AG09309 (cell line): ENCODE data around the gene TGM5.

ENCODE experiments used
- DNase-seq: peaks from one replicate; pipeline ENCODE4 v3.0.0-alpha.2; 2010; ENCODE audit warnings: low read depth
- H3K4me3 ChIP-seq: 2 replicates; pipeline ENCODE4 v1.5.1; 2011; ENCODE audit warnings: mild to moderate bottlenecking, low read depth, low read length, moderate library complexity; ENCODE audit not compliant: control insufficient read depth
- CTCF ChIP-seq: IDR thresholded peaks from 2 replicates; pipeline ENCODE4 v1.5.1; 2011; ENCODE audit warnings: mild to moderate bottlenecking, low read depth, low read length, inconsistent platforms; ENCODE audit not compliant: insufficient read depth, control insufficient read depth; ENCODE audit errors: missing control alignments

Gene TGM5

GRCh38 chr15:43283526-43283925 is 16.8 kb upstream of the TGM5 start:
- TF ChIP-seq CTCF: no peak
- DNase-seq: no peak
- H3K4me3 ChIP-seq: no peak overlapping the region

GRCh38 chr15:43281926-43282602 is 15.3 kb upstream of the TGM5 start:
- no peak for TF ChIP-seq CTCF
- no peak overlapping the region for H3K4me3 ChIP-seq
- DNase-seq: no peak

- DNase-seq: no peak
- no peak overlapping the region for H3K4me3 ChIP-seq
- no peak for TF ChIP-seq CTCF
Measured at GRCh38 chr15:43280996-43281395, 14.3 kb upstream of the TGM5 start.

GRCh38 chr15:43279496-43279895 is 12.8 kb upstream of the TGM5 start:
- no peak for TF ChIP-seq CTCF
- no peak overlapping the region for H3K4me3 ChIP-seq
- DNase-seq: no peak

GRCh38 chr15:43278869-43279268 is 12.1 kb upstream of the TGM5 start:
- DNase-seq: no peak
- no peak for TF ChIP-seq CTCF
- H3K4me3 ChIP-seq: no peak overlapping the region

- DNase-seq: no peak
- no peak for TF ChIP-seq CTCF
- H3K4me3 ChIP-seq: no peak overlapping the region
Measured at GRCh38 chr15:43277901-43278300, 11.2 kb upstream of the TGM5 start.
